GM12891 (cell line): Measurements from ENCODE around the gene GPBAR1.
"Not testable (repeated sequence)": the region's sequence is repeated elsewhere in the genome, so short reads cannot be mapped to it uniquely, and the experiment has no call there.

ENCODE experiments used
- DNase-seq: peaks from one replicate; pipeline ENCODE4 v3.0.0; 2011; ENCODE audit warnings: low spot score; ENCODE audit not compliant: insufficient read length
- FAIRE-seq: peaks from 2 replicates; lab custom pipeline; 2011; peaks lifted over from hg19 to GRCh38; lab: Jason Lieb, UNC
- PAX5 ChIP-seq: IDR thresholded peaks from 2 replicates; pipeline ENCODE4 v1.6.1; 2011; ENCODE audit warnings: low read length, moderate library complexity, mild to moderate bottlenecking; ENCODE audit not compliant: insufficient read depth, severe bottlenecking
- POLR2A ChIP-seq: IDR thresholded peaks from 2 replicates; pipeline ENCODE4 v1.6.1; 2011; ENCODE audit warnings: low read depth, low read length, control low read depth
- POLR2AphosphoS5 ChIP-seq: IDR thresholded peaks from 2 replicates; pipeline ENCODE4 v1.6.1; 2011; ENCODE audit warnings: low read depth, low read length, control low read depth
- POU2F2 ChIP-seq: IDR thresholded peaks from 2 replicates; pipeline ENCODE4 v1.6.1; 2011; ENCODE audit warnings: low read depth, mild to moderate bottlenecking, control low read depth, low read length, moderate library complexity
- SPI1 ChIP-seq: IDR thresholded peaks from 2 replicates; pipeline ENCODE4 v1.6.1; 2011; ENCODE audit warnings: low read depth, low read length, control low read depth
- TAF1 ChIP-seq: IDR thresholded peaks from 2 replicates; pipeline ENCODE4 v1.6.1; 2011; ENCODE audit warnings: low read depth, low read length, control low read depth

Gene GPBAR1

GRCh38 chr2:218298314-218298875 lies 37.6 kb downstream of the GPBAR1 start:
- no peak for FAIRE-seq

GRCh38 chr2:218300141-218300540 lies 39.3 kb downstream of the GPBAR1 start:
- TF ChIP-seq POLR2A (no peak), POLR2AphosphoS5 (no peak), POU2F2 (no peak), SPI1 (no peak), PAX5 (no peak), TAF1 (no peak)
- FAIRE-seq (no peak), DNase-seq (no peak)

More at GRCh38 chr2:218298314-218298875, 37.6 kb downstream of the GPBAR1 start:
- DNase-seq = no peak
- no peak for TF ChIP-seq SPI1

GRCh38 chr2:218301176-218301819 lies 40.5 kb downstream of the GPBAR1 start:
- DNase-seq (no peak), FAIRE-seq (peak; percentile 96)
- TF ChIP-seq SPI1 = no peak
- TF ChIP-seq TAF1 = no peak
- TF ChIP-seq POLR2A = no peak
- TF ChIP-seq POU2F2 = 0 out of 2 replicates have a peak, but pooled peaks have one; percentile 13

GRCh38 chr2:218305383-218305782 lies 44.6 kb downstream of the GPBAR1 start:
- DNase-seq (no peak), FAIRE-seq (no peak)
- no peak for TF ChIP-seq TAF1
- no peak for TF ChIP-seq POLR2A
- no peak for TF ChIP-seq SPI1
- TF ChIP-seq PAX5 = no peak

GRCh38 chr2:218306184-218306920 lies 45.5 kb downstream of the GPBAR1 start:
- FAIRE-seq = no peak
- DNase-seq = no peak
- TF ChIP-seq SPI1 (no peak), POLR2A (no peak), PAX5 (no peak), POLR2AphosphoS5 (no peak), POU2F2 (no peak), TAF1 (no peak)

- no peak for DNase-seq
- no peak for FAIRE-seq
- no peak for TF ChIP-seq TAF1
- TF ChIP-seq POU2F2 = no peak
- TF ChIP-seq SPI1 = no peak
- no peak for TF ChIP-seq POLR2A
- no peak for TF ChIP-seq PAX5
- no peak for TF ChIP-seq POLR2AphosphoS5
Measured at GRCh38 chr2:218307415-218308090, 46.7 kb downstream of the GPBAR1 start.

- no peak for FAIRE-seq
- no peak for DNase-seq
- TF ChIP-seq POLR2A (no peak), TAF1 (no peak)
Measured at GRCh38 chr2:218310853-218311540, 50.2 kb downstream of the GPBAR1 start.

- FAIRE-seq, DNase-seq: not testable (repeated sequence)
Measured at GRCh38 chr2:218311541-218312266, 50.9 kb downstream of the GPBAR1 start.

GRCh38 chr2:218312267-218312756 lies 51.5 kb downstream of the GPBAR1 start:
- DNase-seq = no peak
- TF ChIP-seq TAF1 (no peak), SPI1 (no peak), POLR2AphosphoS5 (no peak), PAX5 (no peak), POLR2A (no peak), POU2F2 (no peak)
- FAIRE-seq = no peak

GRCh38 chr2:218313356-218313755 lies 52.5 kb downstream of the GPBAR1 start:
- FAIRE-seq (no peak), DNase-seq (no peak)
- TF ChIP-seq POU2F2 (no peak), POLR2AphosphoS5 (no peak), POLR2A (no peak), SPI1 (no peak), TAF1 (no peak), PAX5 (no peak)
